SU-DHL-6 (cell line): ENCODE results near the gene OR8B3.

Source experiments
- H2AFZ ChIP-seq: fragments of 200-600 bp; sonication (generic); 2 replicates; pipeline ENCODE4 v1.6.1; 2014; ENCODE audit warnings: low read depth, mild to moderate bottlenecking, moderate library complexity, mixed read lengths, antibody characterized with exemption, low read length; ENCODE audit not compliant: severe bottlenecking
- H3F3A ChIP-seq: fragments of 200-600 bp; shearing (Covaris generic); 2 replicates; pipeline ENCODE4 v1.6.0; 2016; ENCODE audit warnings: antibody characterized with exemption, mild to moderate bottlenecking; ENCODE audit not compliant: insufficient read depth
- H3K27ac ChIP-seq: fragments of 200-600 bp; sonication (generic); 2 replicates; pipeline ENCODE4 v1.5.1; 2016; ENCODE audit warnings: low read depth, mild to moderate bottlenecking, low read length, moderate library complexity, mixed read lengths
- H3K27me3 ChIP-seq: fragments of 200-600 bp; sonication (generic), shearing (Covaris generic); 2 replicates; pipeline ENCODE4 v1.6.0; 2014; ENCODE audit warnings: mild to moderate bottlenecking, low read length
- H3K36me3 ChIP-seq: fragments of 200-600 bp; sonication (generic); 2 replicates; pipeline ENCODE4 v1.6.1; 2014; ENCODE audit warnings: mild to moderate bottlenecking, low read length, mixed read lengths
- H3K4me2 ChIP-seq: fragments of 300-600, 200-600 bp; shearing (Covaris generic), sonication (generic); 2 replicates; pipeline ENCODE4 v1.6.0; 2014; ENCODE audit warnings: low read length, low read depth, mild to moderate bottlenecking; ENCODE audit not compliant: poor library complexity, severe bottlenecking
- H3K4me3 ChIP-seq: fragments of 200-600 bp; sonication (generic); 2 replicates; pipeline ENCODE4 v1.5.1; 2014; ENCODE audit warnings: antibody characterized with exemption, low read length, mild to moderate bottlenecking, mixed read lengths; ENCODE audit not compliant: insufficient read depth, poor library complexity, severe bottlenecking
- H3K79me2 ChIP-seq: fragments of 200-600 bp; sonication (generic); 2 replicates; pipeline ENCODE4 v1.6.1; 2014; ENCODE audit warnings: mild to moderate bottlenecking, low read length, moderate library complexity; ENCODE audit not compliant: insufficient read depth
- H3K9ac ChIP-seq: fragments of 200-600 bp; sonication (generic); 2 replicates; pipeline ENCODE4 v1.7.0; 2014; ENCODE audit warnings: mild to moderate bottlenecking, low read length
- H3K9me2 ChIP-seq: fragments of 200-600 bp; sonication (generic); replicated peaks from 2 replicates; pipeline ENCODE4 v1.6.1; 2014; ENCODE audit warnings: low read length; ENCODE audit not compliant: insufficient read depth
- H3K9me3 ChIP-seq: fragments of 200-600 bp; sonication (generic); 2 replicates; pipeline ENCODE4 v1.6.1; 2014; ENCODE audit warnings: low read length, mixed read lengths; ENCODE audit not compliant: insufficient read depth
- H4K20me1 ChIP-seq: fragments of 200-600 bp; sonication (generic); 2 replicates; pipeline ENCODE4 v1.6.1; 2014; ENCODE audit warnings: low read depth, mild to moderate bottlenecking, antibody characterized with exemption, low read length, moderate library complexity, mixed read lengths
- EZH2phosphoT487 ChIP-seq: fragments of 200-600 bp; sonication (generic), shearing (Covaris generic); conservative IDR thresholded peaks from 2 replicates; pipeline ENCODE4 v1.6.1; 2018; ENCODE audit warnings: mild to moderate bottlenecking, antibody characterized with exemption, low read length, moderate library complexity, mixed read lengths
- TF ChIP-seq, protein P1 (sequence below): fragments of 200-600 bp; sonication (generic); IDR thresholded peaks from one replicate; pipeline ENCODE4 v1.5.1; 2017; ENCODE audit warnings: antibody characterized with exemption, mild to moderate bottlenecking, low read length, moderate library complexity; ENCODE audit not compliant: insufficient read depth, poor library complexity, severe bottlenecking

The OR8B3 gene

DNA sequence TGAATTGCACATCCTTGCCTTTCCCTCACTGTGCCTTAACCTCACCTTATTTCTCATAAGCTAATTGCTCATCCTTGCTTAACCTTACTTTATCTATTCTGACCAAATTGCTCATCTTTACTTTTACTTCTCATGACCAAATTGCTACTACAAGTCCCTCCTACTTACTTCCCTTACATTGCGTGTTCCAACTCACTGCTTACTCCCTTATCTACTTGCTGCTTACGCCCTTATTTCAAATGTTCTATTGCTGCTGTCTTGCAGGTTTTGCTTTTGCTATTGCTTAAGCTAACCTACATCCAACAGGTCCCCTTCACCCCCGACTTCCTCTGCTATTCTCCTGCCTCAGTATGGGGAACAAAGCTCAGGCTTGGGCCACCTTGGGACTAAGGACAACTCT is 22.5 kb downstream of the OR8B3 start:
- Histone ChIP-seq H3F3A (no peaks in the 10 kb centered on the region), H3K4me2 (no peak overlapping the region), H3K36me3 (no peaks in the 10 kb centered on the region), H3K79me2 (no peaks in the 10 kb centered on the region), H3K9me2 (0 out of 2 replicates have a peak, but pooled peaks cover 3% of the 10 kb centered on the region), H3K27me3 (no peaks in the 10 kb centered on the region), H2AFZ (no peak overlapping the region), H3K9me3 (no peaks in the 10 kb centered on the region), H3K9ac (no peak overlapping the region), H3K27ac (no peak overlapping the region), H3K4me3 (no peak overlapping the region), H4K20me1 (no peaks in the 10 kb centered on the region)
- TF ChIP-seq, protein P1, sequence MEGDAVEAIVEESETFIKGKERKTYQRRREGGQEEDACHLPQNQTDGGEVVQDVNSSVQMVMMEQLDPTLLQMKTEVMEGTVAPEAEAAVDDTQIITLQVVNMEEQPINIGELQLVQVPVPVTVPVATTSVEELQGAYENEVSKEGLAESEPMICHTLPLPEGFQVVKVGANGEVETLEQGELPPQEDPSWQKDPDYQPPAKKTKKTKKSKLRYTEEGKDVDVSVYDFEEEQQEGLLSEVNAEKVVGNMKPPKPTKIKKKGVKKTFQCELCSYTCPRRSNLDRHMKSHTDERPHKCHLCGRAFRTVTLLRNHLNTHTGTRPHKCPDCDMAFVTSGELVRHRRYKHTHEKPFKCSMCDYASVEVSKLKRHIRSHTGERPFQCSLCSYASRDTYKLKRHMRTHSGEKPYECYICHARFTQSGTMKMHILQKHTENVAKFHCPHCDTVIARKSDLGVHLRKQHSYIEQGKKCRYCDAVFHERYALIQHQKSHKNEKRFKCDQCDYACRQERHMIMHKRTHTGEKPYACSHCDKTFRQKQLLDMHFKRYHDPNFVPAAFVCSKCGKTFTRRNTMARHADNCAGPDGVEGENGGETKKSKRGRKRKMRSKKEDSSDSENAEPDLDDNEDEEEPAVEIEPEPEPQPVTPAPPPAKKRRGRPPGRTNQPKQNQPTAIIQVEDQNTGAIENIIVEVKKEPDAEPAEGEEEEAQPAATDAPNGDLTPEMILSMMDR = no peak
- TF ChIP-seq EZH2phosphoT487 = no peak

DNA sequence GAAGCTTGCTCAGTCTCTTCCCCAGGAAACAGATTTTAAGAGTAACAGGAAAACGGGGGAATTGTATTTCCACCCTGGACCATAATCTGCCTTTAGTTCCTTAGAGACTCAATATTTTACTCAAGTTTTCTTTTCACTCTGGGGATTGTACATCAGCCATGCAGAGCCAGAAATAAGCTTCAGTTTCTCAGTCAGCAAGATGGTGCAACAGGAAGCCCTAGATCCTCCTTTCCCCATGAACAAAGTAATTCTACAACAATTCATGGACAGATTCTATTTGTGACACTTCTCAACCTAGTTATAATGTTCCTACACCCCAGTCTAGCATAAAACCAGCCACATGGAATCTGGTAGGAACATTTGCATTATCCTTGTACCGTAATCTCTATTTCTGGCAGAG is 39.3 kb downstream of the OR8B3 start:
- H3K79me2 ChIP-seq = no peaks in the 10 kb centered on the region
- no peaks in the 10 kb centered on the region for H3F3A ChIP-seq
- no peak overlapping the region for H3K4me3 ChIP-seq
- no peaks in the 10 kb centered on the region for H3K36me3 ChIP-seq
- H3K27me3 ChIP-seq = no peaks in the 10 kb centered on the region
- H3K4me2 ChIP-seq = no peak overlapping the region
- H3K9ac ChIP-seq = no peak overlapping the region
- H4K20me1 ChIP-seq = no peaks in the 10 kb centered on the region
- H3K27ac ChIP-seq = no peak overlapping the region
- TF ChIP-seq, protein P1 = no peak
- TF ChIP-seq EZH2phosphoT487 = no peak
- H3K9me2 ChIP-seq = no peaks in the 10 kb centered on the region
- H2AFZ ChIP-seq = no peak overlapping the region
- H3K9me3 ChIP-seq = no peaks in the 10 kb centered on the region

DNA sequence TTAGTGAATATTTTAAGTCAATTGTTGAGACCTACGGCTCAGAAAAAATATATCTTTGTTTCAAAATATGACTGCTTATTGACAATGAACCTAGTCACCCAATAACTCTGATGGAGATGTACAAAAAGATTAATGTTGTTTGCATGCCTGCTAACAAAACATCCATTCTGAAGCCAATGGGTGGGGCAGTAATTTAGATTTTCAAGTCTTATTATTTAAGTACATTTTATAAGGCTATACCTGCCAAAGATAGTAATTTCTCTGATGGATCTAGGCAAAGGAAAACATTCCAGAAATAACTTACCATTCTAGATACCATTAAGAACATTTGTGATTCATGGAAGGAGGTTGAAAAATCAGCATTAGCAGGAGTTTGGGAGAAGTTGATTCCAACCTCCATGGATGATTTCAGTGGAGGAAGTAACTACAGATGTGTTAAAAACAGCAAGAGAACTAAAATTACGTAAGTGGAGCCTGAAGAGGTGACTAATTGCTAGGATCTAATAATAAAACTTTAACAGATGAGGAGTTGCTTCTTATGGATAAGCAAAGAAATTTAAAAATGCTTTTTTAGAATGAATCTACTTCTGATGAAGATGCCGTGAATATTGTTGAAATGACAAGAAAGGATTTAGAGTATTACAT is 52.4 kb downstream of the OR8B3 start:
- Histone ChIP-seq H3K27ac (no peak overlapping the region), H3F3A (no peaks in the 10 kb centered on the region), H3K9ac (no peak overlapping the region), H3K4me2 (no peak overlapping the region), H3K9me3 (no peaks in the 10 kb centered on the region), H4K20me1 (no peaks in the 10 kb centered on the region), H3K79me2 (no peaks in the 10 kb centered on the region), H3K4me3 (no peak overlapping the region), H3K9me2 (no peaks in the 10 kb centered on the region), H3K27me3 (no peaks in the 10 kb centered on the region), H2AFZ (no peak overlapping the region), H3K36me3 (no peaks in the 10 kb centered on the region)
- TF ChIP-seq, protein P1 = no peak
- no peak for TF ChIP-seq EZH2phosphoT487
